Activated CD4-positive, alpha-beta T cell treated with anti-CD3 and anti-CD28 coated beads, Interleukin-2, amount 10 ng/mL, durations not matched to agents 7 days and 5 days (primary cell): ENCODE measurements around the gene CCDC192. TPM values are rescaled to one million over a fixed set of nuclear protein-coding genes. Genes with fewer than 3 reads are reported as not detected.

Experiments
- CTCF ChIA-PET: fragments of 350-600 bp; sonication (Branson Sonifier 250); formaldehyde crosslinking; loops from one replicate; lab custom pipeline; 2021; ENCODE audit warnings: antibody characterized with exemption; lab: Charles Lee
- POLR2A ChIA-PET: fragments of 350-600 bp; sonication (Branson Sonifier 250); formaldehyde crosslinking; loops from one replicate; lab custom pipeline; 2021; ENCODE audit warnings: antibody characterized with exemption; lab: Charles Lee
- DNase-seq: peaks from one replicate; pipeline ENCODE4 v3.0.0-alpha.2; 2020
- H3K27ac Mint-ChIP-seq: one replicate; pipeline ENCODE4 v1.8.0; 2021; ENCODE audit warnings: mild to moderate bottlenecking, moderate library complexity, mixed read lengths
- H3K27me3 Mint-ChIP-seq: one replicate; pipeline ENCODE4 v1.8.0; 2021; ENCODE audit warnings: mixed read lengths
- H3K36me3 Mint-ChIP-seq: one replicate; pipeline ENCODE4 v1.8.0; 2021; ENCODE audit warnings: low read depth, mixed read lengths
- H3K4me1 Mint-ChIP-seq: one replicate; pipeline ENCODE4 v1.8.0; 2021; ENCODE audit warnings: mixed read lengths
- H3K4me3 Mint-ChIP-seq: one replicate; pipeline ENCODE4 v1.8.0; 2021; ENCODE audit warnings: mild to moderate bottlenecking, moderate library complexity, mixed read lengths
- H3K9me3 Mint-ChIP-seq: one replicate; pipeline ENCODE4 v1.8.0; 2021; ENCODE audit warnings: mixed read lengths
- total RNA-seq, 2 experiments: library from RNA; stranded (reverse); gene quantifications; one replicate each; pipeline ENCODE4 v1.2.3, GENCODE V29; 2021

The CCDC192 gene
- total RNA-seq, 2 experiments from 2014 or later, result not detected

DNA sequence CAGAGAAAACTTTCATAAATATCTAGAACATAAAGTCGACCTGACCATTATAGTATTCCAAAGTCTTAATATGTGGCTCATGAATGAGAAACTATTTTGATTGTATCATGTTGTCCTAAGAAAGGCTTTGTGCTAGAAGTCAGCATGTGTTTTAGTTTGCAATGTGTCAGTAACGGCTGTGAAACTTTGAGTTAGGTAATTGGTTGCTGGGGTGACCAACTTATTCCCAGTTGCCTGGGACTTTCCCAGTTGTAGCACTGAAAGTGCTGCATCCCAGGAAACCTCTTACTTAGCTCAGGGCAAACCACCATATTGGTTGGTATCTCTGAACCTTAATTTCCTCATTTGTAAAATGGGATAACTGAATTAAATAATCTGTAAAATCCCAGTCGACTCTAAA, 265.8 kb downstream of the CCDC192 start:
- ChIA-PET CTCF (no interaction called here), POLR2A (no interaction called here)
- H3K9me3 Mint-ChIP-seq, result peaks cover 4% of the 10 kb centered on the region
- peaks cover 4% of the 10 kb centered on the region for H3K36me3 Mint-ChIP-seq
- no peak for DNase-seq
- H3K4me3 Mint-ChIP-seq, result no peak overlapping the region
- no peaks in the 10 kb centered on the region for H3K27me3 Mint-ChIP-seq
- no peaks in the 10 kb centered on the region for H3K4me1 Mint-ChIP-seq
- H3K27ac Mint-ChIP-seq, result no peak overlapping the region

DNA sequence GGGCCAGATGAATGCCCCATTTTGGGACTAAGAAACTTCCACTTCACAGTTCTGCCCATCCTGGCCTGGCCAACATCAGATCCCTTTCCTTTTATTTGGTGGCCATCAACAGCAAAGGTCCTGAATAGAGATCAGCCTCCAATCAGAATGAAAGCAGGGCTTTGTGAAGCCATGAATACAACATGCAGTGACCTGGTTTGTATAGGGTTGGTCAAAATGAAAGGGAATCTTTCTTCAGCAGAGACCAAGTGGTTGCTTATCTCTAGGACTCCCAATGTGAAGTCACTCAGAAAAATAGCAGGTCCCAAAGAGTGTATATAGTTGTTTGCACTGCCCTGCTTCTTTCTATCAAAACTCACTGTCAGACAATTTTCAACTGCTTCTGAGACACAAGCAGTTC, 266.5 kb downstream of the CCDC192 start:
- no peak overlapping the region for H3K4me3 Mint-ChIP-seq
- no peaks in the 10 kb centered on the region for H3K27me3 Mint-ChIP-seq
- DNase-seq, result no peak
- peaks cover 3% of the 10 kb centered on the region for H3K9me3 Mint-ChIP-seq
- no peaks in the 10 kb centered on the region for H3K4me1 Mint-ChIP-seq
- H3K36me3 Mint-ChIP-seq, result peaks cover 4% of the 10 kb centered on the region
- no peak overlapping the region for H3K27ac Mint-ChIP-seq
- ChIA-PET CTCF (no interaction called here), POLR2A (no interaction called here)

DNA sequence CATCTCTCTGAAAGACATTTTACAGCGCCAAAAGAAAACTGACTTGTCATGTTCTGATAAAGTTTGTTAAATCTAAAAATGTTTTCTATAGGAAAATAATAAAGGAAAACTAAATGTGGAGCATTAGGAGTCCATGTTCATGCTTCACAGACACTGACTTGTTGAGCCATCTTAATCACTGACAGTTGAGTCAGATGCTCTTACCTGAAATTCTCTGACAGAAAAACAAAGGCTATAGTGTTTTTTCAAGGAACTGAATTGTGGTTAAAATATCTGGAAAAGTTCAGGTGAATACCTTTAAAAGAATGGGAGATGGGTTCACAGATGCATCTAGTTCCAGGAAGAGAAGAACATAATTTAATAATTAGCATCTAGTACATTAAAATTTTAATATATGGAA, 266.9 kb downstream of the CCDC192 start:
- Mint-ChIP-seq H3K27ac (no peak overlapping the region), H3K9me3 (peaks cover 3% of the 10 kb centered on the region), H3K36me3 (peaks cover 4% of the 10 kb centered on the region), H3K4me3 (no peak overlapping the region), H3K4me1 (no peaks in the 10 kb centered on the region), H3K27me3 (no peaks in the 10 kb centered on the region)
- POLR2A ChIA-PET, result no interaction called here
- DNase-seq, result no peak
- CTCF ChIA-PET, result no interaction called here

DNA sequence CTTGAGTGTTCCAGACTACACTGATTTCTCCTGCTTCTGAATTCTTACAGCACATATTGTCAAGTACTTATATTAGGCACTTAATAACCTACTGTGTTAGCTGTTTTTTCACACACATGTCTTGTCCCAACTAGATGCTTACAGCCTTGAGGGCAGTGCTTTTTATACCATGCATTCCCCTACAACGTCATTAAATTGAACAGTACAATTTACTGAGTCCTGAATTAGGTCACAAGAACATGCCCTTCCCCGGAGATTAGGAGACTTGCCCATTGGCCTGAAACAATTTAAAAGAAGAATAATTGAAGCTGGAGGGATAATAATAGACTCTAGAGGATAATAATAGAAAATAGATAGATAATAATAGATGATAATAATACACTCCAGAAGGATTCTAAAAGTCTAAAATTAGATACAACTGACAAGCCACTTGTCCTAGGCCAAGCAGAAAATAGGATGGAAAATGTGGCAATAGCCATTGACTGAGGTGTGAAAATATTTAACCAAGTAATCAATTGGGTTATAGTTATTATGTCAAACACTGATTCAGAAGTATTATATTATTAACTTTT, 267.7 kb downstream of the CCDC192 start:
- Mint-ChIP-seq H3K4me3 (no peak overlapping the region), H3K27me3 (no peaks in the 10 kb centered on the region), H3K4me1 (no peaks in the 10 kb centered on the region), H3K9me3 (peaks cover 3% of the 10 kb centered on the region), H3K36me3 (peaks cover under 1% of the 10 kb centered on the region), H3K27ac (no peak overlapping the region)
- CTCF ChIA-PET, result no interaction called here
- no peak for DNase-seq
- POLR2A ChIA-PET, result no interaction called here

DNA sequence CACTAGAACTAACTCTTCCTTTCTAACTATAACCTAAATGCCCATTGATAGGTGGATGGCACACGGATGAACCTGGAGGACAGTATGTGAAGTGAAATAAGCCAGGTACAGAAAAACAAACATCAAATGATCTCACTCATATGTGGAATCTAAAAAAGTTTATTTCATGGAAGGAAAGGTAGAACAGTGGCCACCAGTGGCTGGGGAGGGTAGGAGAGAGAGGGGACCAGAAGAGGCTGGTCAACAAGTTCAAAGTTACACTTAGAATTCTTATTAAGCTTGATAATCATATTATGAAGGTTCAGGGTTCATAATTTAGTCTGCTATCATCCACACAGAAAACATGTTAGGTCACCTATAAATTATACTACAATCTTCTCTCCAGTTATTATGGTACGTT, 272.8 kb downstream of the CCDC192 start:
- no peak overlapping the region for H3K27ac Mint-ChIP-seq
- no peak for DNase-seq
- H3K4me3 Mint-ChIP-seq, result no peak overlapping the region
- no peaks in the 10 kb centered on the region for H3K27me3 Mint-ChIP-seq
- peaks cover 3% of the 10 kb centered on the region for H3K9me3 Mint-ChIP-seq
- H3K36me3 Mint-ChIP-seq, result no peaks in the 10 kb centered on the region
- CTCF ChIA-PET, result no interaction called here
- H3K4me1 Mint-ChIP-seq, result no peaks in the 10 kb centered on the region
- POLR2A ChIA-PET, result no interaction called here

DNA sequence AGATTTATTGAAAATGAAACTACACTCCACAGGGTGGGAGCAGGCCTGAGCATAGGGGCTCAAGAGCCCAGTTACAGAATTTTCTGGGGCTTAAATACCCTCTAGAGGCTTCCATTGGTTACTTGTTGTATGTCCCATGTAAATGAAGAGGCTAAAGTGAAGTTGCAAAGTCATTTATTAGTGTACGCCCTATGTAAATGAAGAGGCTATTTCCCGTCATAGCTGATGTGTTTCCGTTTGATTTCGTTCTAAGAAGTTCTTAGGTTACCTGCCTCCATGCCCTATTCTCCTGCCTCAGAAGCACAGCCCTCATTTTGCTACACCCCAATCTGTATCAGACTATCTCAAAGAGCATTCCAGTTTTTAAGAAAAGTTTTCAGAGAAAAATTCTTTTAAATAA, 273.3 kb downstream of the CCDC192 start:
- Mint-ChIP-seq H3K4me3 (no peak overlapping the region), H3K4me1 (no peaks in the 10 kb centered on the region), H3K27ac (no peak overlapping the region), H3K9me3 (peaks cover 3% of the 10 kb centered on the region), H3K27me3 (no peaks in the 10 kb centered on the region), H3K36me3 (no peaks in the 10 kb centered on the region)
- no peak for DNase-seq
- ChIA-PET CTCF (no interaction called here), POLR2A (no interaction called here)

DNA sequence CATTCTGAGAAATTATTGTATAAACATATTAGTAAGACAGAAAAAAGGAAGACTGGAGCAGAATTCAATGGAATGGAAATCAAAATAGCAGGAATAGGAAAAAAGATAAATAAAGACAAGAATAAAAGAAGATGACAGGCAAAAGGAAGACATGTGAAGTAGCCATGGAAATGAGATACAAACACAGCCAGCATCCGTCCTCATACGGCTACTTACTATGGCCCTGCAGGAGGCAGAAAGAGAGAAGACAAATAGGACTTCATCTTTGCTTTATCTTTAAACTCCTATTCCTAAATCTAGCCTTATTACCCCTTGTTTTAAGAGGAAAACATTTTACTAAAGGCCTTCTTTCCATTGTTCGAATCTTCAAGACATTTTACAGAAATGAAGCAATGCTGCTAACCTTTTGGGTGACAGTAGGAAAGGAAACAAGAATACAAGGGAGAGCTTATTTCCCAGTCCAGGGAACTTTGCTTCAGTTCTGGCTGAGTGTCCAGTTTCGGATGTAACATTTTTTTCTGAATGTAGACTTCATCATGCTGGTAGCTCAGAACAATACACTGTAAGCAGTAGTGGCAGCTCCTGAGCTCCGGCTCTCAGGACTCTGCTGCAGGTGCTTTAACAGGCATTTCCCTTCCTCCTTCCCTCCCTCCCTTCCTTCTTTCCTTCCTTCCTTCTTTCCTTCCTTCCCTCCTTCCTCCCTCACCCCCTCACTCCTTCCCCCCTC, 274.0 kb downstream of the CCDC192 start:
- DNase-seq, result no peak
- Mint-ChIP-seq H3K36me3 (no peaks in the 10 kb centered on the region), H3K9me3 (peaks cover 3% of the 10 kb centered on the region), H3K4me1 (no peaks in the 10 kb centered on the region), H3K4me3 (no peak overlapping the region), H3K27me3 (no peaks in the 10 kb centered on the region), H3K27ac (no peak overlapping the region)
- POLR2A ChIA-PET, result no interaction called here
- CTCF ChIA-PET, result no interaction called here

DNA sequence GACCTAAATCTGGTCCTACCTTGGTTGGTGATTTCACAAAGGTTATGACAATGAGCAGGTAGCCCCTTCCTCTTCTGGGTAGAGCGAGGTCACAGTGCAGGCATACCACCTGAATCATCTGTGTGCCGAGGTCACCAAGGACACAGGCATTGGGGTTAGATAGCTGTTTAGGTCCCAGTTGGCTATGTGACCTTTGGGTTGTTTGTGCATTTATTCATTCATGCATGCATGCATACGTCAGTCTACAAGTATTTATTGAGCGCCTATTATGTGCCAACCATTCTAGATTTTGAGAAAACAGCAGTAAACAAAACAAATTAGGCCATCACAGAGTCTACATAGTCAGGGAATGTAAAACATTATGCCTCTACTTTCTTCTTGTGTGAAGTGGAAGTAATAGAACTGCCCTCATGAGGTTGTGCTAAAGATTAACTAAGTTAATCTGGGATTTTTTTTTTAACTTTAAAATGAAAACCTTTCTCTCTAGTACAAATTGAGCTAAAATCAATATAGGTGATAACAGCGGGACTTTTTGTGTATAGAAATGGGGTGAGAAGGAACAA, 275.6 kb downstream of the CCDC192 start:
- H3K4me3 Mint-ChIP-seq, result no peak overlapping the region
- H3K9me3 Mint-ChIP-seq, result no peaks in the 10 kb centered on the region
- ChIA-PET POLR2A (no interaction called here), CTCF (no interaction called here)
- DNase-seq, result no peak
- no peaks in the 10 kb centered on the region for H3K36me3 Mint-ChIP-seq
- H3K27ac Mint-ChIP-seq, result no peak overlapping the region
- no peaks in the 10 kb centered on the region for H3K27me3 Mint-ChIP-seq
- no peaks in the 10 kb centered on the region for H3K4me1 Mint-ChIP-seq

DNA sequence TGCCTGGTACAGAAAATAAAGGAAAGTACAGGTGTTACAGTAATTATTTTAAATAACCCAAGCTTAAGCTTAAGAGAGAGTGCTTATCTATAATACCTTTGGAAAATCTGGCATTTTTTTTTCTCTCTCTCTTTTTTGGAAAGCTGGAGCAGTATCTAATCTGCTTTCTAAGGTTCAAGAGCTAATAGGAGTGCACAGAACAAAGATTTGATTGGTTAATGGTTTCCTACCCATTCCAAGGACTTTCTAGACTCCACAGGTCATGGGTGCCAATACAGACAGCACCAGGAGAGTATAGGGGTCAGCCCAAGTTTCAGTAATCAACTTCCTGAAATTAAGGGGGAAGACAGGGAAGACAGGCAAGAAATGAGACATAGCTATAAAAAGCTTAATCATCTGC, 276.3 kb downstream of the CCDC192 start:
- Mint-ChIP-seq H3K36me3 (no peaks in the 10 kb centered on the region), H3K27ac (no peak overlapping the region), H3K4me1 (no peaks in the 10 kb centered on the region), H3K9me3 (no peaks in the 10 kb centered on the region), H3K27me3 (no peaks in the 10 kb centered on the region), H3K4me3 (no peak overlapping the region)
- CTCF ChIA-PET, result no interaction called here
- POLR2A ChIA-PET, result no interaction called here
- no peak for DNase-seq

DNA sequence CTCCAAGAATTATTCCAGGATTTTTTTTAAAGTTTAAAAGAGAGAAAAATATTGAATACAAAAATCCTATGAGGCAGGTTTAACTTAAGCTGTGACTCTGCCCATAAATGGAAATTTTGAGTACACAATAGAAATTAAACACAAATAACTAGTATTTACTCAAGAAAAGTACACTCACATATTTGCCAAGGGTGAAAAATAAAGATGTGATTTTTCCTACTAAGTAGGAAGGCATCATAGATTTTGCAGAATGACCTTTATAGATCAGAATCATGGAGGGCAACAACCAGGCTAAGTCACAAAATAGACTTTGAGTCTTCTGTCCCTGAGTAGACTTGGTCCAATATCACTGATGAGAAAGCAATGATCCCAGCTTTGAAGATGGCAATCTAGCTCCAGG, 277.7 kb downstream of the CCDC192 start:
- CTCF ChIA-PET, result interaction anchor here (0.5 kb wide), 1 partner anchor 208 kb away, joined by 3 read pairs; no protein-coding TSS in a partner anchor
- Mint-ChIP-seq H3K9me3 (no peaks in the 10 kb centered on the region), H3K4me1 (no peaks in the 10 kb centered on the region), H3K27me3 (no peaks in the 10 kb centered on the region), H3K36me3 (no peaks in the 10 kb centered on the region), H3K27ac (no peak overlapping the region), H3K4me3 (no peak overlapping the region)
- no peak for DNase-seq
- POLR2A ChIA-PET, result no interaction called here

DNA sequence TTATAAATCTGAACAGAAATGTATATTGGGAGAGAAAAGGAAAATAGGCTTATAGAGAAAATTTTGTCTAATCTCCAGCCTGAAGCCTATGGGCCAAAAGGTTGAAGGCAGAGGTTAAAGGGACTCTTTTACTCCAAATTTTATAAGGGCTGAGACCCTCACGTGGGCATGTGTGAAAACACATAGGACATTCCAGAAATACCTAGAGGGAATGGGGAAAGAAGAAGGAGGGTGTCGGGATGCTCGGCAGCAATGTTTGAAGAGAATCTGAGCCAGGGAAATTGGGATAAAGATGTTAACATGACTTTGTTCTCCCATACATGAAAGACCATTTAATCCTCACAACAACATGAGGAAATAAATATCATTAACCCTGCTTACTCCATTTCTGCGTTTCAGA, 278.3 kb downstream of the CCDC192 start:
- H3K36me3 Mint-ChIP-seq, result no peaks in the 10 kb centered on the region
- H3K4me3 Mint-ChIP-seq, result no peak overlapping the region
- ChIA-PET CTCF (interaction anchor here (1.6 kb wide), 1 partner anchor 9 kb away, joined by 3 read pairs; no protein-coding TSS in a partner anchor), POLR2A (no interaction called here)
- H3K27ac Mint-ChIP-seq, result no peak overlapping the region
- H3K9me3 Mint-ChIP-seq, result no peaks in the 10 kb centered on the region
- no peak for DNase-seq
- no peaks in the 10 kb centered on the region for H3K27me3 Mint-ChIP-seq
- no peaks in the 10 kb centered on the region for H3K4me1 Mint-ChIP-seq

DNA sequence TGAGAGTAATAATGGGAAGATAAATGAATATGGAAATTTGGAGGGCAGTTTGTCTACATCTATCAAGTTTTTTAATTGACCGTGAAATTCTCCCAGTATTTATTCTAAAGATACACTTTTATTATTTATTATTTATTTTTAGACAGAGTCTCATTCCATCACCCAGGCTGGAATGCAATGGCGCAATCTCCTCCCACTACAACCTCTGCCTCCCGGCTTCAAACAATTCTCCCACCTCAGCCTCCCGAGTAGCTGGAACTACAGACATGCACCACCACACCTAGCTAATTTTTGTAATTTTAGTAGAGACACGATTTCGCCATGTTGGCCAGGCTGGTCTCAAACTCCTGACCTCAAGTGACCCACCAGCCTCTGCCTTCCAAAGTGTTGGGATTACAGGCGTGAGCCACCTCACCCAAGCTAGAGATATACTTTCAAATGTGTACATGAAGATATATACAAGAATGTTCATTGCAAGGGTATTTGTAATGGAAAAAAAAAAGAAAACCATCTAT, 282.7 kb downstream of the CCDC192 start:
- H3K9me3 Mint-ChIP-seq, result no peaks in the 10 kb centered on the region
- H3K4me3 Mint-ChIP-seq, result no peak overlapping the region
- DNase-seq, result no peak
- H3K4me1 Mint-ChIP-seq, result no peaks in the 10 kb centered on the region
- POLR2A ChIA-PET, result no interaction called here
- no peak overlapping the region for H3K27ac Mint-ChIP-seq
- no peaks in the 10 kb centered on the region for H3K27me3 Mint-ChIP-seq
- CTCF ChIA-PET, result no interaction called here
- no peaks in the 10 kb centered on the region for H3K36me3 Mint-ChIP-seq

DNA sequence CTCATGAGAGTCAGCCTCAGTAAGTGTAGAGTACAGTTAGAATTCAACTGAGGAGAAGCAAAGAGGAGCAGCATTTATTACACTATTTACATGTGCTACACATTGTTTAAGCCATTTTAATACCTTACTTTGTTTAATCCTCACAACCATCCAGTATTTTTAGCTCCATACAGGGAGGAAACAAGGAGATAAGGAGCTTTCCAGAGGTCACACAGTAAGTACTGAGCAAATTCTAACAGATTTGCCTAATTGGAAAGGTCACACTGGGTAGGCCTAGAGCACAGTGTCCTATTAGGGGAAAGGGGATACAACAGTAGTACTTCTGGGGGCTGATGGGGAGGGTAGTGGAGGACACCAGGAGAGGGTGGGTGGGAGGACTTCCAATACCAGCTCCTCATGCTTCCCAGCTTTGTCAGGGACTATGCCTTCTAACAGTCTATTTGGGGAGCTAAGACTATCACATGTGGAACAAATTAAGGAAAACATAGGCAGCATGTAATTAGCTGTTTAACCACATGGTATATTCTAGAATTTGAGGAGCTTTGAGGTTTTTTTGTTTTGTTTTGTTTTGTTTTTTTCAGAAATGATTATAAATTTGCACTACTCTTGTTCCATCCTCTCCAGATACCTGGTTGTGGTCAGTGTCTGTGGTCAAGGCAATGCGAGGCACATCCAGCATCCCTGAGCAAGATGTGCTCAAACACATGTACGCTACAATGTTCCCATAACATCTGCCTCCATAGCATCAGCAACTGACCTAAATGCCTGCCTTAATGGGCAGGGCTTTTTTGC, 284.4 kb downstream of the CCDC192 start:
- POLR2A ChIA-PET, result interaction anchor here (0.7 kb wide), 1 partner anchor 178 kb away, joined by 3 read pairs; no protein-coding TSS in a partner anchor
- Mint-ChIP-seq H3K9me3 (no peaks in the 10 kb centered on the region), H3K36me3 (no peaks in the 10 kb centered on the region), H3K4me3 (no peak overlapping the region), H3K27me3 (no peaks in the 10 kb centered on the region), H3K4me1 (no peaks in the 10 kb centered on the region), H3K27ac (no peak overlapping the region)
- CTCF ChIA-PET, result interaction anchor here (1.0 kb wide), 1 partner anchor 55 kb away, joined by 3 read pairs; no protein-coding TSS in a partner anchor
- DNase-seq, result no peak
